ENCODE results near the gene CHST15.

The CHST15 gene

DNA sequence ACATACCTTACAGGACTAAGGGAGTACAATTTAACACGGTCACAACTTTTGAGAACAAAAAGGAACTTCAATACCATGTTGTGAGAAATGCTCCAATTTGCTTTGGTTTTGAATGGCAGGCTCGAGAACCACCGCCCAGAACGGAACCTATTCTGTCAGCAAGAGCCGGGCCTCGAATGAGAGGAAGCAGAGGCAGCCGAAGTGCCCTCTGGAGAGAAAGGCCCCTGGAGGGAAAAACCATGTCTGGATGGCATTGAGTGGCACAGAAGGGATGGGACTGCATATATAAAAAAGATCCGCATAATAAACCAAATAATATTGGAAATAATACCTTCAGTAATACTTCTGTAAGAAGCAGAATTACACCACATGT, 85.6 kb downstream of the CHST15 start:
- no peak for DNase-seq

DNA sequence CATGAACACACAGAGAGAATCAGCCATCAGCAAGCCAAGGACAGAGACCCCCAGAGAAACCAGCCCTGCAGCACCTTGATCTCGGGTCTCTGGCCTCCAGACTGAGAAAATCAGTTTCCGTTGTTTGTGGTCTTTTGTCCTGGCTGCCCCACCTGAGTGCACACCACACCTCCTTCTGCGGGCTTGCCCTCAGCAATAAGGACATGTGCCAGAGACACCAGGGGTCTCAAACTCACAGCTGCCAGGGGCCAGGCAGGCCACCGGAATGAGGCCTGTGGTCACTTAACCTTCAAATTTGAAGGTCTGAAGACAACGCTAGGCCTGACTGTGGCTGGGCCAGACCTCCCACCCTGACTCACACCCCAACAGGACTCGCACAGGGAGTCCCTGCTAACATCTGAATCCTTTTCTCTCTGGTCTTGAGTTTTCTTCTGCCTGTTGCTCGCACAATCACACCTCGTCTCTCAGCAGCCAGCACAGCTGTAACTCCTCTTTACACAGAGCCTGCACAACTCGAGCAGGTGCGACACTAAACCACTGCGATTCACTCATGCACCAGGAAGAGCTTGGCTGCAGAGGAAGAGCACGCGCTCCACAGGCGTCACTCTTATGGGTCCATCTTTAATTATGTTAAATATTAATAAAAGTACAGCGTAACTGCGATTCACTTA, 86.2 kb downstream of the CHST15 start:
- no peak for DNase-seq

DNA sequence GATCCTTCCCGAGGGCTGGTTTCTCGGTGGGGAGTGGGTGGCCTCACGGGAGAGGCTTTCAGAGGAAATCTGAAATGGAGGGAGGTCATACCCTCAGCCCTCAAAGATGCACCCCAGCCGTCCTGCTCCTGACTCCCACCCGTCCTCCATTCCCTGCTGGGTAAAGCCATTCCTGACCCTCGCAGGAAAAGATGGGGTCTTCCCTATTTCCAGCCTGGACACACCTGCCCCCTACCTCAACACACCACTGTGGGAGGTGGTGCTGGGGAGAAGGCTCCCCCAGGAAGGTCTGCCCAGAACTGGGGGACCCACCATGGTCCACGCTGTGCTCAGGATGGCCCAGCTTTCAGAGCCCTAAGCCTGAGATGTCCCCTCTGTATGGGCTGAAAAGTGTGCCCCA, 86.9 kb downstream of the CHST15 start:
- DNase-seq: no peak

DNA sequence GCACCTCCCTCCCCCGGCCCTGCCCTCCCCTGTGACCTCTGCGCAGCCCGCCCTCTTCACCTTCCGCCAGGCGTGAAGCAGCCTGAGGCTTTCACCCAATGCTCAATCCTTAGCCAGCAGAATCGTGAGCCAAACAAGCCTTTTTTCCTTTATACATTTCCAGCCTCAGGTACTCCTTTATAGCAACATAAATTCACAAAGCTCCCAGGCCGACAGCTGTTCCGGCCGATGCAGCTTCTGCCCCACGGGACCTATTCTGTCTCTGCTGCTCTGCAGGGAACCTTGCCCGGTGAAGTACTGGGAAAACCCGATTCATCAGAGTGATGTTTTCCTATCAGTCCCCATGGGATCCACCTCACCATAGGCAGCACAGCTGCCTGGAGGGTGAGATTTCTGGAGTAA, 87.4 kb downstream of the CHST15 start:
- DNase-seq: no peak

DNA sequence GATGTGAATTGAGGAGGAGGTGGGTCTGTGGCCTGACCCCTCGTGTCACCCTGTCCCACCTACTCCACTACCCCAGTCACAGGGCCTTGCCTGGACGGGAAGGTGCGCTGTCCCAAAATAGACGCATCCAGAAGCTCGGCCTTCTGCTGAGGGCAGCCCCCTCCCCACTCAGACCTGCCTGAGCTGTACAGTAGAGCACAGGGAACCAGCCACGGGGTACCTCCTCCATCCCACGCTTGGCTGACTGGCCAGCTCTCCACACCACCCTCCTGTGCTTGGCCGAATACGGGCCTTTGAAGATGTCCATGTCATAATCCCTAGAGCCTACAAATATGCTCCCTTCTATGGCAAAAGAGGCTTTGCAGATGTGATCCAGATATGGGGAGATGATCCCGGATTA, 88.3 kb downstream of the CHST15 start:
- no peak for DNase-seq

DNA sequence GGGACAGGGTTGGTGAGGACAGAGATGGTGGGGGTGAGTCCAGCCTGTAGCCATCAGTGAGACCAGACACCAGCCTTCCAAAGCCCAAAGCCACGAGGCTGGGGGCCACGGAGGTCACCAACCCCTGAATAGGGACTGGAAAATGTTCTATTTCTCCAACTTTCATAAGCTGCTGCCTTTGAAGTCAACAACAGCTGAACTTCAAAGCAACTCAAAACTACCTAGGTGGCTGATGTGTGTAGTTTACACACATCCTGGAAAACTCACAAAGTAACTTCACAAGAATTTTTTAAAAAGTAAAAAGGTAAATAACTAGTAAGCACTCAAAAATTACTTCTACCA, 88.8 kb downstream of the CHST15 start:
- DNase-seq: no peak

DNA sequence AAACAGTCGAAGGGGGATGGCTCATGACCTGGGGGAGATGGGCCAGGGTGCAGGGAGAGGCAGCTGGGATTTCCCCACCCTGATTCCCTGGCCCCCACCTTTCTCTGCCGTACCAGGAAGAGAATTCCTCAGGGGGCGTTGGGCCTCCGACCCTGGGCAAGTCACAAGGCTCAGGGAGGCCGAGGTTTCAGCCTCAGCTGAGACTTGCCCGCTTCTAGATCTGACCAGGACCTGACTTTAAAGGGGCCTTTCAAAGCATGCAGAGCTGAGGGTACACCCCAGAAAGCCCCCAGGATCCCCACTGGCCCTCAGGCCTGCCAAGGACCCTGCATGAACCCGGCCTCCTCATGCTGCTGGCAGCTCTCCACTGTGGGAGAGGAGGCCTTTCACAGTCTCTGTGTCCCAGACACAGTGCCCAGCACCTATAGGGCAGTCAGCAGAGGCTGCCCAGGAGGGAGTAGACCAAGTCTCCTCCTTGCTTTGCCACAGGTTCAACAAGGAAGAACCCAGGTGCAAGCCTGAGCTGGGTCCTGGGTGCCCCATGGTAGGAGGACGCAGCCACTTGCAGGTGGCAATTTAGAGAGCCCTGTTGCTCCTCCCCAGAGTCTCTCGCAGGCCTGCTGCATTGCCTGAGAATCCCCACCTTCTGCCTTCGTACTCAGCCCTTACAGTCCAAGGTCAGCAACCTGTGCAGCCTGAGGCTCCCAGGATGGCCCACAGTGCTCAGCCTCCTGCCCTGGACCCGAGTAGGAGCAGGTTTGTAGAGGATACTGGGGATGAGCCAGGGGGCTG, 89.3 kb downstream of the CHST15 start:
- DNase-seq: no peak

DNA sequence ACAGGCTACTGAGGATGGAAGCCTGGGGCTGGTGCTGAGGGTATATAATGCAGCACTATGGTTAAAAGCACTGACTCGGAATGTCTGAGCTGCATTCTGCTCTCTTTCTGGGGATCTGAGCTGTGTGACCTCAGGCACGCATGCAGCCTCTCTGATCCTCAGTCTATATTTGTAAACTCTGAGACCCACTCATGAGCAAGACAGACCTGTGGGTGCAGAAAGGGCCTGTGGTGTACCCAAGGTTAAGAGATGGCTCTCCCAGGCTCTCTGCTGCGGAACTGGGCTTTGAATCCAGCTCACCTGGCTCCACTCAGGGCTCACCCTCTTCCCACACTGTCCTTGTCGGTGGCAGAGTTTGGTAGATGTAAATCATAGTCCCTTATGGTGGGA, 89.9 kb downstream of the CHST15 start:
- DNase-seq: no peak

DNA sequence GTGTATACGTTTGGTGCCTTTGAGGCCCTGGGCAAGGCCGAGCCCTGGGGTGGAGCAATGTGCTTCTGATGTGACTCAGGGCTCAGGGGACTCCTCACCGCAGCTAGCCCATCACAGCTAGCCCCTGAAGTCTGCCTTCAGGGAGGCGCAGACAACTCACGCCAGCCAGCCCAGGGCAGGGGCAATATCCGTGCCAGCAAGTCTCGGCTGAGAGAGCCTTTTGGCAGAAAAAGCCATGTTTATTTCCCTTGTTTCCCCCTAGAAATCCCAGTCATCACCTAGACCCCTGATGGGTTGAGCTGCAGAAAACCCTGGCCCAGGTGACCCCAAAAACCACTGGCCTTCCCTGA, 90.4 kb downstream of the CHST15 start:
- DNase-seq: no peak

DNA sequence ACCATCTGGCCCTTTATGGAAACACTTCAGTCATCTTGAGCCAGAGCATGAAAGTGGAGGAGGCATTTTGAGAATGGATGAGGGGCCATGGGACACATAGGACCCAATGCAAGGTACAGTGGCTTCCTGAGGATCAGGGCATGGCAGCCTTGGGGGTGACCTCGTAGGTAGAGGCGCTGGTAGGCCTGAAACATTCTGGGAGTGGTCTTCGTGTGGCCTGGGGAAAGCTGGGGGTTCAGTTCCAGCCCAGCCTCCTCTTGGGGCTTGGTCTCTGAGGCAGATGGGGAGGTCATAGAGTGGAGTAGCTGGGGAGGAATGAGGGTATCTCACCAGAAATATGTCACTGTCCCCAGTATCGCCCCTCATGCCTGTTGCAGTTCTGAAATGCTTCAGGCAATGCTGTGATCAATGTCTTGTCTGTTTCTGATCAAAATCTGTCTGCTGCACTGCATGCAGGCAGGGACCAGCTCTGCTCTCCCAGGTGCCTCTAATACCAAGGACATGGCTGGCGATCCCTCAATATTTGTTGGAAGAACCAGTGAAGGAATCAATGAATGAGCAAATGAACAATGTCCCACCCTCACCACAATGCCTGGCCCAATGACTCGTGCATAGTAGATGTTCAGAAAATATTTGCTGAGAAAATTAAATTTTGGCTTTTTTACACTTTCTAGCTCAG, 90.9 kb downstream of the CHST15 start:
- DNase-seq: no peak

DNA sequence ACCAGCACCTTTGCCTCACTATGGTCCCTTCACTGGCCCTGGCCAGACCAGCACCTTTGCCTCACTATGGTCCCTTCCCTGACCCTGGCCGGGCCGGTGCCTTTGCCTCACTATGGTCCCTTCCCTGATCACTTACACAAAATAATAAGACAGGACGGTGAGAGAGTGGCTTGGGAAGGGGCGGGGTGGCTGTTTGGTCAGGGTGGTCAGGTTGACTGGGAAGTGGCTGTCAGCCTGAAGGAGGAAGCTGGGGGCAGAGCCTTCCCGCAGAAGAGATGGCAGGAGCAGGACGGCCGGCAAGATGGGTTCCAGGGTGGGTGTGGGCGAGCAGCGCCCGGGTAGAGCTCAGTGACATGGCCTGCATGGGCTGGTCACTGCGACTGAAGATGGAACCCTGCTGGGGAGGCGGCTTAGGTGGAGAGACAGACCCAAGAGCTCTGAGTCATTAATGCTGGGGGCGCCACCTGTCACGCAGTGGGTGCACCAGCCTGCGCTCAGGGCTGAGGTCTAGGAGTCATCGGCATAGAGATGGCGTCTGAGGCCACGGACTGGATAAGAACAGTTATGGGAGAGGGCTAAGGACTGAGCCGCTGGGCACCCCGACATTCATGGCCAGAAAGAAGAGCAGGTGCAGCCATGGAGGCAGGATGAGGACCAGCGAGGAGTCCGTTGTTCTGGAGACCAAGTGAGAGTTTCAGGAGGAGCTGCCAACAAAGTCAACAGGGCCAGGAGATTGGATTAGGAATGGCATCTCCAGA, 91.8 kb downstream of the CHST15 start:
- no peak for DNase-seq

DNA sequence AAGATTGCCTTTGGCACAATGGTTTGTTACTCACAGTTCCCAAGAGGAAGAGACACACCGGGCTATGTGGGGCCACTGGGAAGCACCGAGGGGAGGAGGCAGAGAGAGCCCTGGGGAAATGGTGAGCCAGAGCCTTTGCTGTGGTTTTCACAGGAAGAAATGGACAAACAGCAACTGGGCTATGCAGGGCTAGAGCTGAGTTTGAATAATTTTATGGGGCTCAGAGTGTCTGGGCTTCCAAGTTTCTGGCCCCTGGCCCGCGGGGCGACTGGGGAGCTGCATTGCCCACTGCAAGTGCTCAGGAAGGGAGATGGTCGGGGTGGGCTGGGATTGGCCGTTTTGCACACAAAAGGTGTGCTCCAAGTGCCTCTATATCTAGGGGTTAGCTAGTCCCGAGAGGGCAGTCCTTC, 92.6 kb downstream of the CHST15 start:
- DNase-seq: no peak

DNA sequence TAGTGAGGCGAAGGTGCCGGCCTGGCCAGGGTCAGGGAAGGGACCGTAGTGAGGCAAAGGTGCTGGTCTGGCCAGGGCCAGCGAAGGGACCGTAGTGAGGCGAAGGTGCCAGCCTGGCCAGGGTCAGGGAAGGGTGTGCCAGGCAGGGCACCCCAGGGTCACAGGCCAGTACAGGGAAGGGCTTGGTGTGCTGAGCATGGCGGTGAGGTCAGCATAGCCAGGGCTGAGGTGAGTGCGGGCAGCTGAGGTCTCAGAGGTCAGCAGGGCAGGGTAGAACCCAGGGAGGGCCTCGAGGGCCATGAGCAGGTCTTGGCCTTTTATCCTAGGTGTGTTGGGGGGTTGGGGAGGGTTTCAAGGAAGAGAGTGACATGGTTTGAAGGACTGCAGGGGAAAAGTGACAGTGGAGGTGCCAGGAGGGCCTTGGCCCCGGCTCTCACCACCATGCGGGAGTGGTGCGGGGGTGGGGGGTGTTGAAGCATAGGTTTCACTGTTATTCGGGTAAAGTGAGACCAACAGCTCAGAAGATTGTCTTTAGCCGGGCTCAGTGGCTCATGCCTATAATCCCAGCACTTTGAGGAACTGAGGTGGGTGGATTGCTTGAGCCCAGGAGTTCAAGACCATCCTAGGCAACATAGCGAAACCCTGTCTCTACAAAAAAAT, 93.3 kb downstream of the CHST15 start:
- no peak for DNase-seq

DNA sequence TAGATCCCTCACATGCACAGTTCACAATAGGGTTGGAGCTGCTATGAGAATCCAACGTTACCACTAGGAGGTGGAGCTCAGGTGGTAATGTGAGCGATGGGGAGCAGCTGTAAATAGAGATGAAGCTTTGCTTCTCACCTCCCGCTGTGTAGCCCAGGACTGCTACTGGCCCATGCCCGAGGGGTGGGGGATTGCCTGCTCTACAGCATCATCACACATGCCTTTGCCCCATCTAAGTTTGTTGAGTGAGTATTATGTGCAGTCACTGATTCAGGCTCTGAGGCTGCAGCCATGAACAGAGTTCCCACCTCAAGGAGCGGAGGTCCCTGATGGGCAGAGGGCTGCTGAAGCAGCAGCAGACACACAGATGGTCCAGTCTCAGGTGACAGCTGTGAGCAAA, 94.1 kb downstream of the CHST15 start:
- DNase-seq: no peak

DNA sequence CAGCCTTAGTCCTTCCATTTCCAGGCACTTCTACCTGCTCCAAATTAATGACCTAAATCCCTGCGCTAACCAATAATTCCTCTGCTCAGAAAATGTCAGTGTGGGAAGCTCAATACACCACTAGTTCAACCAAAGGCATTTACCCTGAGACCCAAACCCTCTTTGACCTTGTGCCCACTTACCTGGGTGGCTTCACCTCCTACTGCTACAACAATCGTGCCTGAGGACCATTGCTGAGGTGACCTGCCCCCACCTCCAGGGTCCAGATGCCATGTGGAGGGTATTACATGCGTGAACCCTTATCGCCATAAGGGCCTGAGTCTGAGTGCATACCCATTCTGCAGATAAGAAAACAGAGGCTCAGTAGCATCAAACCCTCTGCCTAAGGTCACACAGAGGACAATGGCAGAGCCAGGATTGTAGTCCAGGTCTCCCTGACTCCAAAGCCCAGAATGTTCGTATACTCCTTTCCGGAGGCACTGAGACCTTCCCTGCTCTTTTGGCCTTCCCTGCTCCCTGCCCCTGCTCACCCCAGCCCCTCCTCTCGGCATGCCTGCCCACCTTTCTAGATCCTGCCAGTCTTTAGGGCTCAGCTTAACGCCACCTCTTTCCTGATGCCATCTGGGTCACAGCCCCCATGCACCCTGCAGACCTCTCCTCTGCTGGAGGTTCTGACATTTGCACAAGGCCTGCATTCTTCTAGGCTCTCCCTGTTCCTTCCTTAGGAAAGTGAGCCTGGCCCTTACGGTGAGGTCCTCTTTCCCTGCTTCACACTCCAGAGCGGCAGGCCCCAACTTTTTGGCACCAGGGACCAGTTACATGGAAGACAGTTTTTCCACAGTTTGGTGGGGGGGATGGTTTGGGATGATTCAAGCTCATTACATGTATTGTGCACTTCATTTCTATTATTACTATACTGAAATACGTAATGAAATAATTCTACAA, 94.9 kb downstream of the CHST15 start:
- no peak for DNase-seq

DNA sequence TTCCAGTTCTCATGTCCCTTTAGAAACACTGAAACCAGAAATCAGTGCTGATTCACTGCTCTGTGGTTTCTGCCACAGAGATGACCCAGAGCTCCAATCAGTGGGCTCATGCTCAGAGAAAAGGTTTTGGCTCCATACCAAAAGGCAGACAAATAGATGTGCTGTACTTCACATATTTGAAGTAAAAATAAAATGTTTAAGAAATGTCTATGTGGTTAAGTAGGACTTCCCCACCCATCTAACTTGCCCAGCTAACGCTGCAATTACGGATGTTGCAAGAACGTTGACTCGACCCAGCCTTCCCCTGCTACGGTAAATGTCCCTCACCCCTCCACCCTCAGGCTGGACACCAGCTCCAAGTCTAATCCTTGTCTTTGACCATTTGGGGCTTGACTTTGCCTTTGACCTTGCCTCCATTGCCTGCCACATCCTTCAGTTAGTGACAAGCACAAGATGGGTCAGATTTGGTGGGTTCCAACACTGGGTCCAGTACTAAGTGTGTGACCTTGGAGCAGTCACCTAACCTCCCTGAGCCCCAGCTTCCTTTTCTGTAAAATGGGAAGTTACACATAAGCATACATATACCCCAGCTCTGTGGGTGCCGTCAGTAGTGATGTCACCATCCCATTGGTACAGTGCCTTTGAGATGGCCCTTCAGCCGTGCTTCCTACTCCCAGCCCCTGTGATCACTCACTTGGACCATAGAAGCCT, 95.8 kb downstream of the CHST15 start:
- DNase-seq: no peak

DNA sequence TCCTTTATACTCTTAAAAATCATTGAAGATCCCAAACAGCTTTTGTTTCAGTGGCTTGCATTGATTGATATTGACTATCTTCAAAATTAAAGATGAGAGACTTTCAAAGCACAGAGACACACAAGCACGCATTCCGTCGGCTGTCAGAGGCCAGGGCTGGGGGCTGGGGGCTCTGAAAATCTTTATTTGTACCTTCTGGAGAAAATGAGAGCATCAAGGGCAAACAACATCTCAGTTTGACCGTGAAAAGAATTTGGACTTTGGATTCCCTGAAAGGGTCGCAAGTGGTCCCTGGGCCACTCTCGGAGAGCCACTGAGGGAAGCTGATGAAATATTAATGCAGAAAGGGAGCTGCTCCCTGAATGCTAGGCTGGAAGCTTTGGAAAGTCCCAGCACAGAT, 96.4 kb downstream of the CHST15 start:
- DNase-seq: no peak

DNA sequence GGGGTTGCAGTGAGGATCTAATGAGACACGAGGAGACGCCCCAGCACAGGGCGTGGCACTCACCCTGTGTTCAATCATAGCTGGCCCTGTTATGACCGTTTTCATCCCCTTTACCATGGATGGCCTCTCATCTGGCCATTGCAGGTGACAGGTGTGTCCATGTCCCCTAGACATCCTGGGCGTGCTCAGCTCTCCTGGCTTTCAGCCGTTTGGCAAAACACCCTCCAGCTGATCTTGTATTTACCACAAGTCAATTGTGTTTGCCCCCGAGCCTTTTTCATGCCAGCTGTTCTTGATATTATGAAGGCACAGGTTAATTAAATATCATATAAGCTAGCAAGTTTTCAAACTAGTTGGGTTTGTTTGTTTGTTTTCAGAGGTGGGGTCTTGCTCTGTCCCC, 97.1 kb downstream of the CHST15 start:
- DNase-seq: no peak

DNA sequence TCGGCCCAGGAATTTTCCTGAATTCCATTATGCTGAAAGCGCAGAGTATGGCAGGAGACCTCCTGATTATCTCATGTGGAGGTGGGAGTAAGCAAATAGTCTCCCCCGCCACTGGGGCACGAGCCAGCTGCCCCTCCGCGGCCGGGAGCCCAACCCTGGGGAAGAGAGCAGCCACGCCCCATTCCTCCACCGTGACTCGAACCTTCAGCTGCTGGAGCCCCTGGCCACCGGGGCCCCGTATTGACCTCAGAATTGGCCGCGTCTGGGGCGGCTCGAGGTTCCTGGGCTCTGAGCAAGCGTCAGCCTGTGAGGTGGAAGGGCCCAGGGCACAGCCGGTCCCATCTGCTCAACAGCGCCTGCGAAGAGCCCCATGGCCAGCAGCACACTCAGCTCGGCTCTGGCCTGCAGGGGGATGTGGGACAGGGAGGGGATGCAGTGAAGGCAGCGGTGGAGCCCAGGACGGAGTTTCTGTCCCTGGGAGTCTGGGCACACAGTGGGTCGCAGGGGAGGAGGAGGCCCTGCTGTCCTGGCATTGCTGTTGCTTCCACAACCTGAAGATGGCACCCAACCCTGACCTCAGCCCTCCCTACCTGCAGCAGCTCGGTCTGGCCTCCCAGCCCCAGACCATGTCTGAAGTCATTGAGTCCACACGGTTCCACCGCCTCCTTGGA, 97.8 kb downstream of the CHST15 start:
- peak in 1 of 2 donors; percentile 13 for DNase-seq

DNA sequence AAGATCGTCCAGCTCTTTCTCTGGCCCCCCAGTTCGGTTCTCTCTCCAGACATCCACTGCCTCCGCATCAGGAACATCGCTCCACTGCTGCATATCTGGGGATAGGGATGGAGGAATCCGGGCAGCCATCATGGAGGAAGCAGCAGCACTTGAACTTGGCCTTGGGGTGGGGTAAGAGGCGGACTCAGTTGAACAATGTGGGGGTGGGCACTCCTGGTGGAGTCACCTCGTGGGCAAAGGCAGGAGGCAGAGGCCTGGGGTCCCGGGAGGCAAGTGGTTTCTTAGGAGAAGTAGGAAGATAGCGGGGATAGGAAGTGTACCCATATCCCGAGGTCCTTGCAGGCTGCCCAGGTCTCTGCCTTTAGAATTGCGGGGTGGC, 98.3 kb downstream of the CHST15 start:
- no peak for DNase-seq
